ENCODE results near the gene M6PR. TPM values are rescaled to one million over a fixed set of nuclear protein-coding genes. Genes with fewer than 3 reads are reported as not detected.
"Not testable (repeated sequence)": the region's sequence is repeated elsewhere in the genome, so short reads cannot be mapped to it uniquely, and the experiment has no call there.

The M6PR gene
- total RNA-seq, 2 experiments from 2014 or later = 210 to 211 TPM

GRCh38 chr12:8904665-8905064, 44.8 kb downstream of the M6PR start:
- no peak overlapping the region for H3K4me3 Mint-ChIP-seq

GRCh38 chr12:8903646-8904045, 45.8 kb downstream of the M6PR start:
- H3K9me3 Mint-ChIP-seq = no peaks in the 10 kb centered on the region
- POLR2A ChIA-PET = no interaction called here
- no peak for DNase-seq
- H3K4me3 Mint-ChIP-seq = no peak overlapping the region
- H3K27me3 Mint-ChIP-seq = peaks cover 13% of the 10 kb centered on the region
- H3K36me3 Mint-ChIP-seq (ENCODE audit: low read depth) = no peaks in the 10 kb centered on the region
- no peaks in the 10 kb centered on the region for H3K4me1 Mint-ChIP-seq
- CTCF ChIA-PET = interaction anchor here (1.7 kb wide), 1 partner anchor 13 kb away, joined by 6 read pairs; no protein-coding TSS in a partner anchor
- H3K27ac Mint-ChIP-seq = no peak overlapping the region

More at GRCh38 chr12:8904665-8905064, 44.8 kb downstream of the M6PR start:
- no peak for DNase-seq
- POLR2A ChIA-PET = no interaction called here
- no peaks in the 10 kb centered on the region for H3K9me3 Mint-ChIP-seq
- CTCF ChIA-PET = interaction anchor here (0.6 to 1.7 kb wide), 2 partner anchors 14 to 518 kb away, joined by 3 to 6 read pairs; no protein-coding TSS in a partner anchor
- no peak overlapping the region for H3K27ac Mint-ChIP-seq
- H3K27me3 Mint-ChIP-seq = peaks cover 9% of the 10 kb centered on the region
- no peaks in the 10 kb centered on the region for H3K4me1 Mint-ChIP-seq
- no peaks in the 10 kb centered on the region for H3K36me3 Mint-ChIP-seq (ENCODE audit: low read depth)

- H3K9me3 Mint-ChIP-seq; CTCF ChIA-PET; H3K4me1 Mint-ChIP-seq; H3K27ac Mint-ChIP-seq; H3K4me3 Mint-ChIP-seq; DNase-seq; H3K36me3 Mint-ChIP-seq (ENCODE audit: low read depth); POLR2A ChIA-PET: not testable (repeated sequence)
- H3K27me3 Mint-ChIP-seq = peaks cover 13% of the 10 kb centered on the region
Measured at GRCh38 chr12:8902703-8903102, 46.7 kb downstream of the M6PR start.

- Mint-ChIP-seq H3K9me3 (no peaks in the 10 kb centered on the region), H3K27me3 (peaks cover 18% of the 10 kb centered on the region), H3K27ac (no peak overlapping the region), H3K4me3 (no peak overlapping the region), H3K36me3 (ENCODE audit: low read depth) (no peaks in the 10 kb centered on the region), H3K4me1 (no peaks in the 10 kb centered on the region)
- ChIA-PET CTCF (no interaction called here), POLR2A (no interaction called here)
- DNase-seq = no peak
Measured at GRCh38 chr12:8899830-8900229, 49.6 kb downstream of the M6PR start.

- no peaks in the 10 kb centered on the region for H3K9me3 Mint-ChIP-seq
- POLR2A ChIA-PET = no interaction called here
- CTCF ChIA-PET = no interaction called here
- no peak for DNase-seq
- H3K4me3 Mint-ChIP-seq = no peak overlapping the region
- peaks cover 11% of the 10 kb centered on the region for H3K27me3 Mint-ChIP-seq
- H3K4me1 Mint-ChIP-seq = no peaks in the 10 kb centered on the region
- no peaks in the 10 kb centered on the region for H3K36me3 Mint-ChIP-seq (ENCODE audit: low read depth)
- no peak overlapping the region for H3K27ac Mint-ChIP-seq
Measured at GRCh38 chr12:8897081-8897480, 52.4 kb downstream of the M6PR start.

GRCh38 chr12:8894986-8895385, 54.5 kb downstream of the M6PR start:
- Mint-ChIP-seq H3K4me3 (no peak overlapping the region), H3K36me3 (ENCODE audit: low read depth) (no peaks in the 10 kb centered on the region)
- POLR2A ChIA-PET = interaction anchor here (1.5 kb wide), 1 partner anchor 11 kb away, joined by 4 read pairs; no protein-coding TSS in a partner anchor

GRCh38 chr12:8894378-8894777, 55.1 kb downstream of the M6PR start:
- ChIA-PET CTCF (interaction anchor here (0.9 to 1.6 kb wide), 2 partner anchors 34 to 55 kb away, joined by 3 read pairs; partner anchors contain the start of gene M6PR), POLR2A (interaction anchor here (1.5 kb wide), 1 partner anchor 11 kb away, joined by 4 read pairs; no protein-coding TSS in a partner anchor)
- H3K9me3 Mint-ChIP-seq = no peaks in the 10 kb centered on the region
- no peak overlapping the region for H3K27ac Mint-ChIP-seq
- no peak for DNase-seq
- peaks cover 3% of the 10 kb centered on the region for H3K4me1 Mint-ChIP-seq
- H3K4me3 Mint-ChIP-seq = no peak overlapping the region
- H3K36me3 Mint-ChIP-seq (ENCODE audit: low read depth) = no peaks in the 10 kb centered on the region
- peaks cover 11% of the 10 kb centered on the region for H3K27me3 Mint-ChIP-seq

More at GRCh38 chr12:8894986-8895385, 54.5 kb downstream of the M6PR start:
- no peak for DNase-seq
- Mint-ChIP-seq H3K4me1 (peaks cover 3% of the 10 kb centered on the region), H3K27ac (no peak overlapping the region), H3K27me3 (peaks cover 11% of the 10 kb centered on the region), H3K9me3 (no peaks in the 10 kb centered on the region)
- CTCF ChIA-PET = interaction anchor here (0.7 to 1.6 kb wide), 3 partner anchors 34 to 214 kb away, joined by 3 read pairs; partner anchors contain the start of gene M6PR

GRCh38 chr12:8891976-8892375, 57.5 kb downstream of the M6PR start:
- ChIA-PET CTCF (interaction anchor here (1.0 to 3.5 kb wide), 4 partner anchors 18 to 234 kb away, joined by 3 to 26 read pairs (median 12); no protein-coding TSS in a partner anchor), POLR2A (no interaction called here)
- peaks cover 5% of the 10 kb centered on the region for H3K27me3 Mint-ChIP-seq
- no peak overlapping the region for H3K27ac Mint-ChIP-seq
- H3K36me3 Mint-ChIP-seq (ENCODE audit: low read depth) = no peaks in the 10 kb centered on the region
- H3K4me1 Mint-ChIP-seq = peaks cover 3% of the 10 kb centered on the region
- DNase-seq = no peak
- H3K9me3 Mint-ChIP-seq = no peaks in the 10 kb centered on the region
- no peak overlapping the region for H3K4me3 Mint-ChIP-seq

Other genes starting within 250 kb of the M6PR start
- not detected for gene A2ML1, start 127.0 kb downstream of the M6PR start, total RNA-seq
- gene PHC1, start 35.1 kb downstream of the M6PR start, total RNA-seq = 10 to 100 TPM; 16.1 to 17.1 TPM
- gene KLRG1, start 39.9 kb upstream of the M6PR start, total RNA-seq = 10 to 100 TPM; 12.8 to 13.3 TPM
- not detected for gene A2M, start 166.3 kb upstream of the M6PR start, total RNA-seq

Data from activated CD4-positive, alpha-beta memory T cell treated with anti-CD3 and anti-CD28 coated beads, Interleukin-2, amount 10 ng/mL, durations not matched to agents 7 days and 5 days (primary cell).